ENCODE data around the gene CADPS2. TPM values are rescaled to one million over a fixed set of nuclear protein-coding genes. Genes with fewer than 3 reads are reported as not detected.

CADPS2 gene
- total RNA-seq, 2 experiments from 2014 or later = not detected

GRCh38 chr7:122369756-122370155, 516.5 kb downstream of the CADPS2 start:
- ChIA-PET POLR2A (no interaction called here), CTCF (interaction anchor here (1.5 kb wide), 1 partner anchor 29 kb away, joined by 3 read pairs; no protein-coding TSS in a partner anchor)
- Mint-ChIP-seq H3K27me3 (peaks cover 2% of the 10 kb centered on the region), H3K27ac (no peak overlapping the region), H3K36me3 (ENCODE audit: low read depth) (no peaks in the 10 kb centered on the region), H3K9me3 (ENCODE audit: low read depth) (no peaks in the 10 kb centered on the region), H3K4me3 (no peak overlapping the region), H3K4me1 (no peaks in the 10 kb centered on the region)
- intact Hi-C loops (cut with DNase I, micrococcal nuclease) = no loop called here
- ATAC-seq = no peak
- no peak for DNase-seq

- Mint-ChIP-seq H3K4me3 (no peak overlapping the region), H3K27ac (no peak overlapping the region), H3K36me3 (ENCODE audit: low read depth) (no peaks in the 10 kb centered on the region), H3K9me3 (ENCODE audit: low read depth) (peaks cover 2% of the 10 kb centered on the region), H3K4me1 (no peaks in the 10 kb centered on the region), H3K27me3 (peaks cover 2% of the 10 kb centered on the region)
- intact Hi-C loops (cut with DNase I, micrococcal nuclease) = no loop called here
- ATAC-seq = no peak
- ChIA-PET POLR2A (no interaction called here), CTCF (no interaction called here)
- DNase-seq = no peak
Observed at GRCh38 chr7:122364761-122365280, 521.4 kb downstream of the CADPS2 start.

GRCh38 chr7:122363144-122363543, 523.1 kb downstream of the CADPS2 start:
- CTCF ChIA-PET = no interaction called here
- DNase-seq (no peak), ATAC-seq (no peak)
- no peaks in the 10 kb centered on the region for H3K4me1 Mint-ChIP-seq
- peaks cover 2% of the 10 kb centered on the region for H3K27me3 Mint-ChIP-seq
- intact Hi-C loops (cut with DNase I, micrococcal nuclease) = no loop called here
- no peaks in the 10 kb centered on the region for H3K36me3 Mint-ChIP-seq (ENCODE audit: low read depth)
- peaks cover 2% of the 10 kb centered on the region for H3K9me3 Mint-ChIP-seq (ENCODE audit: low read depth)
- no peak overlapping the region for H3K27ac Mint-ChIP-seq
- H3K4me3 Mint-ChIP-seq = no peak overlapping the region
- POLR2A ChIA-PET = no interaction called here

GRCh38 chr7:122362473-122362872, 523.8 kb downstream of the CADPS2 start:
- ATAC-seq (no peak), DNase-seq (no peak)
- POLR2A ChIA-PET = no interaction called here
- Mint-ChIP-seq H3K9me3 (ENCODE audit: low read depth) (peaks cover 2% of the 10 kb centered on the region), H3K4me1 (no peaks in the 10 kb centered on the region), H3K27me3 (peaks cover 2% of the 10 kb centered on the region), H3K27ac (no peak overlapping the region), H3K36me3 (ENCODE audit: low read depth) (no peaks in the 10 kb centered on the region), H3K4me3 (no peak overlapping the region)
- intact Hi-C loops (cut with DNase I, micrococcal nuclease) = no loop called here
- CTCF ChIA-PET = interaction anchor here (0.6 kb wide), 1 partner anchor 849 kb away, joined by 3 read pairs; no protein-coding TSS in a partner anchor

- DNase-seq (no peak), ATAC-seq (no peak)
- intact Hi-C loops (cut with DNase I, micrococcal nuclease) = no loop called here
- ChIA-PET CTCF (no interaction called here), POLR2A (no interaction called here)
- H3K9me3 Mint-ChIP-seq (ENCODE audit: low read depth) = peaks cover 2% of the 10 kb centered on the region
- H3K4me1 Mint-ChIP-seq = no peaks in the 10 kb centered on the region
- no peaks in the 10 kb centered on the region for H3K36me3 Mint-ChIP-seq (ENCODE audit: low read depth)
- no peak overlapping the region for H3K4me3 Mint-ChIP-seq
- no peak overlapping the region for H3K27ac Mint-ChIP-seq
- H3K27me3 Mint-ChIP-seq = no peaks in the 10 kb centered on the region
Observed at GRCh38 chr7:122354656-122355055, 531.6 kb downstream of the CADPS2 start.

GRCh38 chr7:122352454-122352853, 533.8 kb downstream of the CADPS2 start:
- DNase-seq = no peak
- H3K9me3 Mint-ChIP-seq (ENCODE audit: low read depth) = peaks cover 2% of the 10 kb centered on the region
- intact Hi-C loops (cut with DNase I, micrococcal nuclease) = no loop called here
- POLR2A ChIA-PET = no interaction called here
- no peaks in the 10 kb centered on the region for H3K4me1 Mint-ChIP-seq
- no peak for ATAC-seq
- H3K27ac Mint-ChIP-seq = no peak overlapping the region
- CTCF ChIA-PET = no interaction called here
- no peaks in the 10 kb centered on the region for H3K27me3 Mint-ChIP-seq
- H3K4me3 Mint-ChIP-seq = no peak overlapping the region
- no peaks in the 10 kb centered on the region for H3K36me3 Mint-ChIP-seq (ENCODE audit: low read depth)

- ATAC-seq (no peak), DNase-seq (no peak)
- ChIA-PET POLR2A (no interaction called here), CTCF (no interaction called here)
- intact Hi-C loops (cut with DNase I, micrococcal nuclease) = no loop called here
- no peak overlapping the region for H3K27ac Mint-ChIP-seq
- no peaks in the 10 kb centered on the region for H3K27me3 Mint-ChIP-seq
- H3K9me3 Mint-ChIP-seq (ENCODE audit: low read depth) = no peaks in the 10 kb centered on the region
- H3K4me1 Mint-ChIP-seq = no peaks in the 10 kb centered on the region
- H3K36me3 Mint-ChIP-seq (ENCODE audit: low read depth) = no peaks in the 10 kb centered on the region
- no peak overlapping the region for H3K4me3 Mint-ChIP-seq
Observed at GRCh38 chr7:122350701-122351100, 535.6 kb downstream of the CADPS2 start.

GRCh38 chr7:122344303-122344620, 542.0 kb downstream of the CADPS2 start:
- no peaks in the 10 kb centered on the region for H3K9me3 Mint-ChIP-seq (ENCODE audit: low read depth)
- no peaks in the 10 kb centered on the region for H3K36me3 Mint-ChIP-seq (ENCODE audit: low read depth)
- intact Hi-C loops (cut with DNase I, micrococcal nuclease) = no loop called here
- DNase-seq (no peak), ATAC-seq (no peak)
- H3K27ac Mint-ChIP-seq = no peak overlapping the region
- H3K27me3 Mint-ChIP-seq = no peaks in the 10 kb centered on the region
- ChIA-PET POLR2A (no interaction called here), CTCF (no interaction called here)
- no peaks in the 10 kb centered on the region for H3K4me1 Mint-ChIP-seq
- no peak overlapping the region for H3K4me3 Mint-ChIP-seq

- CTCF ChIA-PET = no interaction called here
- Mint-ChIP-seq H3K9me3 (ENCODE audit: low read depth) (no peaks in the 10 kb centered on the region), H3K27me3 (no peaks in the 10 kb centered on the region), H3K27ac (no peak overlapping the region), H3K4me3 (no peak overlapping the region), H3K36me3 (ENCODE audit: low read depth) (no peaks in the 10 kb centered on the region), H3K4me1 (no peaks in the 10 kb centered on the region)
- POLR2A ChIA-PET = no interaction called here
- intact Hi-C loops (cut with DNase I, micrococcal nuclease) = no loop called here
- DNase-seq (no peak), ATAC-seq (no peak)
Observed at GRCh38 chr7:122343601-122344302, 542.5 kb downstream of the CADPS2 start.

GRCh38 chr7:122340427-122340826, 545.8 kb downstream of the CADPS2 start:
- H3K27ac Mint-ChIP-seq = no peak overlapping the region
- H3K36me3 Mint-ChIP-seq (ENCODE audit: low read depth) = no peaks in the 10 kb centered on the region

GRCh38 chr7:122339145-122339904, 546.9 kb downstream of the CADPS2 start:
- Mint-ChIP-seq H3K4me1 (no peaks in the 10 kb centered on the region), H3K9me3 (ENCODE audit: low read depth) (no peaks in the 10 kb centered on the region), H3K27ac (no peak overlapping the region), H3K36me3 (ENCODE audit: low read depth) (no peaks in the 10 kb centered on the region), H3K4me3 (no peak overlapping the region), H3K27me3 (no peaks in the 10 kb centered on the region)
- POLR2A ChIA-PET = no interaction called here
- DNase-seq (no peak), ATAC-seq (no peak)
- CTCF ChIA-PET = no interaction called here
- intact Hi-C loops (cut with DNase I, micrococcal nuclease) = loop anchor here in 1 of 2 experiments (10.0 kb wide), 1 partner anchor 1615 kb away; no protein-coding TSS in a partner anchor

More at GRCh38 chr7:122340427-122340826, 545.8 kb downstream of the CADPS2 start:
- intact Hi-C loops (cut with DNase I, micrococcal nuclease) = no loop called here
- ChIA-PET POLR2A (no interaction called here), CTCF (interaction anchor here (1.4 kb wide), 1 partner anchor 29 kb away, joined by 3 read pairs; no protein-coding TSS in a partner anchor)
- DNase-seq (no peak), ATAC-seq (no peak)
- H3K4me1 Mint-ChIP-seq = no peaks in the 10 kb centered on the region
- no peaks in the 10 kb centered on the region for H3K9me3 Mint-ChIP-seq (ENCODE audit: low read depth)
- H3K4me3 Mint-ChIP-seq = no peak overlapping the region
- no peaks in the 10 kb centered on the region for H3K27me3 Mint-ChIP-seq

- CTCF ChIA-PET = no interaction called here
- H3K27me3 Mint-ChIP-seq = no peaks in the 10 kb centered on the region
- H3K4me3 Mint-ChIP-seq = no peak overlapping the region
- H3K4me1 Mint-ChIP-seq = no peaks in the 10 kb centered on the region
- ATAC-seq (no peak), DNase-seq (no peak)
- no peak overlapping the region for H3K27ac Mint-ChIP-seq
- H3K36me3 Mint-ChIP-seq (ENCODE audit: low read depth) = no peaks in the 10 kb centered on the region
- H3K9me3 Mint-ChIP-seq (ENCODE audit: low read depth) = no peaks in the 10 kb centered on the region
- intact Hi-C loops (cut with DNase I, micrococcal nuclease) = loop anchor here in 1 of 2 experiments (10.0 kb wide), 1 partner anchor 1618 kb away; no protein-coding TSS in a partner anchor
- POLR2A ChIA-PET = no interaction called here
Observed at GRCh38 chr7:122337011-122337410, 549.2 kb downstream of the CADPS2 start.

Data from activated CD4-positive, alpha-beta T cell treated with anti-CD3 and anti-CD28 coated beads for 36 hours (primary cell).